ENCODE results near the gene SCAANT1.

Gene SCAANT1

DNA sequence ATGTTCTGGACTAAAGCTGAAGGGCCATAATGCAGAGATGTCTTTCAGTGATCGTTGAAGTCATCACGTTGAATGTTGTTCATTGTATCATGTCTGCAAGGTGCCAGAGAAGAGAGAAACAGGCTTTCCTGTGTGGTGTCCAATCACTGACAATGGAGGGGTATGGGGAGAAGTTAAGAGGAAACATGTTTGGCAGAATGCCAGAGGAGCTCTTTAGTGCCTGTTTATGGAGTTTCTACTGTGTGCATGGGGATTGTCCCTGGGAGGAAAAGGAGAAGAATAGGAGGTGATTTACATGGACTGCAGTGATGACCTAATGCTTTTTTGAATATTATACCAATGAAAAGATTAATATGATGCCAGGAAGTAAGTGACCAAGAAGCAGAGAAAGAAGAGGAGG, 11.7 kb downstream of the SCAANT1 start:
- DNase-seq (ENCODE audit: low spot score) = no peak

DNA sequence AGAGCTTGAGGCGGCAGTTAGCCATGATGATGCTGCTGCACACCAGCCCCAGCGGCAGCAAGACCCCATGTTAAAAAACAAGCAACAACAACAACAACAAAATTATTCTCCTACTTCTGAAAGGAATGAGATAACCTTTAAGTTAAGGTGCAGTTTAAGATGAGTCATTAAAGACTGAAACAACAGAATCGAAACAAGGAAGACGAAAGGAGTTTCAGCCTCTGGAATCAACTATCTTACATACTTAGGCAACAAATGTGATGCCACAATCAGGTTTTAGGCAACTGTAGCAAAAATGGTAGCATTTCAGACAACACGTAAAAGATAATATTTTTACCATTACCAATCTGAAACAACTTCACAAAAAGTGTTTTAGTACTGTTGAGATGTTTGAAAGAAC, 12.2 kb downstream of the SCAANT1 start:
- DNase-seq (ENCODE audit: low spot score) = no peak

DNA sequence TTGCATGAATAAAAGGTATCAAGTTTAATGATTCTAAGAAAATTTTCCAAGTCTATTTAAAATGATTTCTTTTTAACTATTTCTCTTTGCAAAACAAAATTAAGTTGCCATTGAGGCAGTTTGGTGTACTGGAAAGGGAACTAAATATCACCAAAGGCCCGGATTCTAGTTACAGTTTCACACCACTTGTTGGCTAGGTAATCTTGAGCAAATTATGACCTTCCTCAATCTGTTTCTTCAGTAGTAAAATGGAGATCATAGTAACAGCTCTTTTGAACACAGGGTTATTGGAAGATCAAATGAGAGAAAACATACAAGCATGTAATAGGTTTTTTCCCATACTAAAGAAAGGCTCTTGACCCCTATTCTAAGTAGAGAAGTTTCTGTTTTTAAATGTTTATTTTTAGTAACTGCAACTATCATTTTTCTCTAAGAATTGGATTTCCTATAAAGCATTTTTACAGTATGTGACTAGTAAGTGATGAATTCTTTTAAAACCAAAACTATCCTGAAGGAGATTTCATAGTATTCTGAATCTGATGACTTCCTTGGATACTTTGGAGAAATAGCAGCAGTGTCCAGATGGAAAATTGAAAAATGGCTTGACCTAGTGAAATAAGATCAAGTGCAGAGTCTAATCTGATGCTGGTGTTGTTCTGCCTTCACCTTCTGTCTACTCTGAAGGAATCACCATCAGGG, 15.7 kb downstream of the SCAANT1 start:
- no peak for DNase-seq (ENCODE audit: low spot score)

DNA sequence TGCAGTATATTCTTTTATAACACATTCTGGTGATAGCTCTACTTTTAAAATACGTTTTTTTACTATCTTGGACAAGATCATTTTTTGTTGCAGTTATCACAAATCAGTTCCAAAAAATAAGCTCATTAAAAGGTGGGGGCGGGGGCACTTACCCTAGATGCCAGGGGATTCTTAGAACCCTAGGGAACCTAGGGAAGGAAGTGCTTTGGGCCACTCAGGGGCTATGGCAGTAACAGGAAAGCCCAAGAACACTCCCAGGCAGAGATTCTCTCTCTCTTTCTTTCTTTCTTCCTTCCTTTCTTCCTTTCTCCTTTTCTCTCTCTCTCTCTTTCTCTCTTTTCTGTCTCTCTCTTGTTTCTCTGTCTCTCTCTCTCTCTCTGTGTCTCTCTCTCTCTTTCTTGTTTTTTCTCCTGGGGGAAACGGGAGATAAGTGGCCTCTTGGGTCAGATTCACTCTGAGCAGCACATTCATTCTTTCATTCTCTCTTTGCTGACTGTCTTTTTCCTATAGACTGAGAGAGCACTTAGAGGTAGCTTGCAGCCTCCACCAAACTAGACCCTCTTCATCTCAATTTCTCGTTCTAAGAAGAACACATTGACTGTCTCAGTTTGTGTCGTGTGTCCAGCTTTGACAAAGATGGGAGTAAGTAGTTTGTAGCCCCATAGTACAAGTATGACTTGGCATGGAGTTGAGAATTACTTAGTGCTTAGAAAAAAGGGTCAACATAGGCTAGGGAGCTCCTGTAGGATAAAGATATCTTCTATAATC, 16.6 kb downstream of the SCAANT1 start:
- DNase-seq (ENCODE audit: low spot score) = no peak

DNA sequence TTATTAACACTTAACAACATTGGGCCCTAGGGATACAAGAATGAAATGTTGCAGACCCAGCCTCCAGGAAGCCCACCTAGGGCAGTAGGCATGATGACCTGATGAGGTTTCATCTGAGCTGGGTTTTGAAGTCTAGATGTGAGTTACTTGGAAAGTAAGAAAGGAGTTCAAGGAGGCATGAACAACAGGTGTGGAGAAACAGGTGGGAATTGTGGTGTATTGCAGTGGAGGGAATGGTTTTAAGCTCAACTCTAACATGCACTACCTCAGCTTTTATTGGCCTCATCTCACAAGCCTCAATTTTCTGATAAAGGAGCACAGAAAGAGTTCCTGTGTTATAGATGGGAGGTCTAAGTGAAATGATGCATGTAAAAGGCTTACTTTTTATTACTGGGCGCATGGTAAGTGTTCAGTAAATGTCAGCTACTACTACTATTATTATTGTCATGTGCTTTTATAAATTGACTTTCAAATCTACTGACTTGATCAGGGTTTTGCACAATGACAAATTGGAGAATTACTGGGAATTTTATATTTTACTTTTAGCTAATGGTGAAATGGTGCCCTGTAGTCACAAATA, 19.3 kb downstream of the SCAANT1 start:
- no peak for DNase-seq (ENCODE audit: low spot score)

DNA sequence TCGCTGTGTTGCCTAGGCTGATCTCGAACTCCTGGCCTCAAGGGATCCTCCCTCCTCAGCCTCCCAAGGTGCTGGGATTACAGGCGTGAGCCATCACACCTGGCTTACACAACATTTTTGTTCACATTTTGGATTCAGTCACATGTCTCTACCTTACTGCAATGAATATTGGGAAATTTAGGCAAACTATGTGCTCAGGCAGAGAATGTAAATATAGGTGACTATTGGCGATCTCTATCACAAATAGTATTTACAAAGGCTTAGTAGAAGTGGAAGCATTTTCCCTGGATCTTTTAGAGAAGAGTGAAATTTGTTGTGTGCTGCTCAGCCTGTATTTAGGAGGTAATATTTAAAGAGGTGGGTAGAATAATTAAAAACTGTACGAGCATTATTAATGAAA, 20.7 kb downstream of the SCAANT1 start:
- DNase-seq (ENCODE audit: low spot score) = no peak

DNA sequence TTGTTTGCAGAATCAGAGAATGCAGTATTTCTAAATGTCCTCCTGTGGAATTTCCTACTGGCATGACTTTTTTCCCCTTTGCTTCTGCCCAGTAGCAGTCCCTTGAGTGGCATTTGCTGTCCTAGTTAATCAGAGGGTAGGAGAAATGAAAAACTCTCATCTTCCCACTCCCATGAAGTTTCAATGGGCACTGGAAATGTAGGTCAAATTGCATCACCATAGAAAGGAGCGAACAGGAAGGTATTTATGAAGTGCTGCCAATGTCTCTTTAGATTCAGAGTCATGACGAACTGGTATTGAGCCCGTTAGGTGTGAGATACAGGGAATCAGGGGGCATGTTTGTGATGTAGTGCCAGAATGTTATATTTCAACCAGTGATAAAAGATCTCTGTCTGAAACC, 25.3 kb downstream of the SCAANT1 start:
- no peak for DNase-seq (ENCODE audit: low spot score)

DNA sequence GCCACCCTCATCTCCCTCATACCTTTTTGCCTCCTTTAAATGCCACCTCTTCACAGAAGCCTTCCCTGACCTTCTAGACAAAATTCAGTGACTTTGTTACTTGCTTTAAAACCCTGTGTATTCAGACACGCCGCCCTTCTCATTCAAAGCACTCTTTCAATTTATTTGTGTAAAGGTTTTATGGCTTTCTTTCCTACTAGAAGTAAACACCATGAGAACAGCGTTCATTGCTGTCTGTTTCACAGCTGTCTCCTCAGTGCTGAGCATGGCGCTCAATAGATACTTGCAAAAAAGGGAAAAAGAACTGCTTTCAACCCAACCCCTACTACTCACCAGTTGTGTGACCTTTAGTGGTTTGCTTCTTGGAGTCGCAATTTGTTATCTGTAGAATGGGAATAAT, 31.5 kb downstream of the SCAANT1 start:
- DNase-seq (ENCODE audit: low spot score) = no peak

DNA sequence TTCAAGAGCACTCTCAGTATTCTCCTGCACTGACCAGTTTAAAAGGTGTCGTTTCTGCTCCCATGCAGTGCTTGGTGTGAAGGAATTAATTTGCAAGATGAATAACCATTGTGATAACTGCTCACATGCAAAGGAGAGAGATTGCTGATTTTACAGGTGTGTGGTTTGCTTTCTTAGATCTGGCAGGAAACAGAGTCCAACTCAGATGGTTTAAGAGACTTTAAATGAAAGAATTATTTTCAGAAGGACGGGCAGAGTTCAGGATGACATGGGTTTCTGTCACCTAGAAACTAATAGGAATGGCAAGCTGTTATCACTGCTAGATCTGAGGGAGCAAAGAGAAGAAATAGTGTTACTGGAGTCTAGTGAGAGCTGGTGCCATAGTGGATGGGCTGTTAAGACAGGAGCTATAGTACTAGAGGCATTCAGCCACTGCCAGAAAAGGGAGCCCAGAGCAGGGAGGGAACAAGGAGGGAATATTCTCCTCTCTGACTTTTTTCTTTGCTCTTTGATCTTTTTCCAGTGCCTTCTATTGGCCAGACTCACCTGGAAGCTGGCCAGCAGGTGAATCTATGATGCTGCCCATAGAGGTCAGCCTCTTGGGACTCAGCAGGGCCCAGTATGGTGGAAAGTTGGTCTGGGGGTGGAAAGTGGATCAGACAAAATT, 33.7 kb downstream of the SCAANT1 start:
- no peak for DNase-seq (ENCODE audit: low spot score)

DNA sequence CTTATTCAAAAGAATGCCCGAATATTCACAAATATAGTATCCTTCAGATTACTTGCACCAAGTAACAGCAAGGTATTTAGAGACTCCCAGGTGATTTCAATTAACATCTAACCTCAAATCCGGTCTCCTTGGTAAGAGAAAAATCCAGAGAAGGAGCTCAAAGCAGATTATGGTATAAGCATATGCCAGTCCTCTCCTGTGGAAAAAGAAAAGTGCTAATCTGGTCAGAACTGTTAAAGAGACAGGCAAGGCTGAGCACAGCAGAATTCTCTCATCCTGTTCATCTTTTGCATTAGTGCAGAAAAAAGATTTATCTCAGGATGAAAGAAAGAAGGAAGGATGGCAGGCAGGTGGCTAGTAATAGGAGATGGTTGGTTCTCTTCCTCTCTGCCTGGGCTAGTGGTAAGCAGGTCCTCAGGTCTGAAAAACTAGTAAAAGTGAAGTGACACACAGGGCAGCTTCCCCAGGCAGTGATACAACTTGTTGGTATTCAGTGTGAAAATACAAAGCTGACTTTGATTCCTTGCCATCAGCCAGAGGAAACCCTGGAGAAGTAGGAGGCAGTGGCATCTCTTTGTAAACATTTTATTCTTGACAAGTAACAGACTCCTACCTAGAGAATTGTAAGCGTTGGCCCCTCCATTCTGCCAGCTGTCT, 34.3 kb downstream of the SCAANT1 start:
- no peak for DNase-seq (ENCODE audit: low spot score)

DNA sequence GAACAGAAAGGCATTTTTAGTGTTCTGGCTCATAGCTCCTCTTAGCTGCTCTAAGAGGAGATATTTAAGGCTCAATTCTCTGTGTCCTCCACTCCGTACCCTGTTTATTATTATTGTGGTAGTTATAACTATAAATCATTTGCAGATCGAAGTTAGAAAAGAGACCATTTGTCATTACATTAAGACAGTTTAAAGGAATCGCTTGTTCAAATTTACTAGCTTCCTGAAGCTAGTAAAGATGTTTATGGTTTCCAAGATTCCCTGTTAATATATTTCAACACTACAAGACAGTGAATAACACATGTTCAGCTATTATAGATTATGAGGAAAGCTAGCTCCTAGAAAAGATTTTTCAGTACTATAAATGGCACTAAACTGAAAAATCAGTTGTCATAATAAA, 35.9 kb downstream of the SCAANT1 start:
- no peak for DNase-seq (ENCODE audit: low spot score)

DNA sequence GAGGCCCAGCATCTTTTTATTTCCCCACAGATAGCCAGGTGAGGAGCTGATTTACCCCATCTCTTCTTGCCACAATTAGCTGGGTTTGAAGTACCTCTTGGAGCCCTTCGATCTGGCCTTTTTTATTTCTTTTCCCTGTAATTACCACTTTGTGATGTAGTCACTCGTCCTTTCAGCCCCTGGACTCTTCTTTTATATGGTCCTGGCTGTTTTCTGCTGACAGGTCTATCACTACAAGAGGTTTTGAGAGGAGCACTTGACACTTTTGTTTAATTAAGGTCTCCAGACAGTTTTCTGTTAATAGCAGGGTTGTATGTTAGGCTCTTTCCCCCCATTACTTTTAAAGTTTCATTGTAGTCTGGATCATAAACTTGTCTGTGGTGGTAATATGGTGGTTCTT, 36.7 kb downstream of the SCAANT1 start:
- DNase-seq (ENCODE audit: low spot score) = no peak

DNA sequence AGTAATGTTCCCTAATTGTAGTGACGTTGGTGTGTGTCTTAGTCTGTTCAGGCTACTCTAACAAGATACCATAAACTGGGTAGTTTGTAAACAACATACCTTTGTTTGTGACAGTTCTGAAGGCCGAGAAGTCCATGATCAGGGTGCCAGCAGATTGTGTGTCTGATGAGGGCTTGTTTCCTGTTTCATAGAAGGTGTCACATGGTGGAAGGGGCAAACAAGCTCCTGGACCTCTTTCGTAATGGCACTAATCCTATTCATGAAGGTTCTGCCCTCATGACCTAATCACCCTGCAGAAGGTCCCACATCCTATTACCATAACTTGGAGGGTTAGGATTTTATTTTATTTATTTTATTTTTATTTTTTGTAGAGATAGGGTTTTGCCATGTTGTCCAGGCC, 37.4 kb downstream of the SCAANT1 start:
- no peak for DNase-seq (ENCODE audit: low spot score)

DNA sequence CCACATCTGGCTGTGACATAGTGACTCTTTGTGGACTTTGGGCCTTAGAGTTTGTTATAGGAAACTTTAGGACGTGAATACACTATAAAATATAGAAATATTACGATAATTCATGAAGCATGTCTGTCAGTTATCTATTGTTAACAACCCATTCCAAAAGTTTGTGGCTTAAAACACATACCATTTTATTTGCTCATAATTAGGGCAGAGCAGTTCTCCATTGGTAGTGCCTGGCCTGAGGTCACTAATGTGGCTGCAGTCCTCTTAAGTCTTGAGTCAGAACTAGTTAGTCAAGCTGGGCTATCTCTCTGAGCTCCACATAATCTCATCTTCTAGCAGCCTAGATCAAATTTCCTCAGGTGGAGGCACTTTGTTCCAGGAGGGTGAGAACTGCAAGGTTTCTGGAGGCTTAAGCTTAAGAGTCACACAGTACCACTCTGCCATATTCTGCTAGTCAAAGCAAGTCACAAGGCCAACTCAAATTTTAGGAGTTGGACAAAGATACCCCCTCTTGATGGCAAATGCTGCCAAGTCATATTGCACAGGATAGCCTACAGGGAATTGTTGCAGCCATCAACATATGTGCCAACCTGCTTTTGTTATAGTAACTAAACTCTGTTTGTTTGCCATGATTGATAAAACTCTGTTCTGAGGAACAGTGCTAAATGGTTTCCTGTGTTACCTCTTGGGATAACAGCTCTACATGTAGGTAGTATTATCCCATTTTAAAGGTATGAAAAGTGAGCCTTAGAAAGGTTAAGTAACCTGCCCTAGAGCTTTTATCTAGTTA, 39.9 kb downstream of the SCAANT1 start:
- no peak for DNase-seq (ENCODE audit: low spot score)

DNA sequence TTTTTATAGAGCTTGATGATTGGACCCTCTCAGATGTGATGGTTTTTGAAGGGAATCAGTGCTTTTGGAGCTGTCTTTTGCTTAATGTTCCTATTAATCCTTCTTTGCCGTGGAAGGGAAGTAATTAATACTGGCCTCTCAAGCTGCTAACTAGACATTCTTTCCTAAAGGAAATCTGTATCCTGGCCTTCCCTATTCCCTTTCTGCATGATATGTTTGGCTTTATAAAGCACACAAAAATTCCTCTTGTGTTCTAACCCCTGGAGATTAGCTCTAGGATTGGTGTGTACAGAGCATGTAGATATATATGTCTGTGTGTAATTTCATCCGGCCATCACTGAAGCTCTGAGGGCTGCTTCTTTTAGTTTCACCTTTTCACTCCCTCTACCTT, 41.6 kb downstream of the SCAANT1 start:
- DNase-seq (ENCODE audit: low spot score) = no peak

DNA sequence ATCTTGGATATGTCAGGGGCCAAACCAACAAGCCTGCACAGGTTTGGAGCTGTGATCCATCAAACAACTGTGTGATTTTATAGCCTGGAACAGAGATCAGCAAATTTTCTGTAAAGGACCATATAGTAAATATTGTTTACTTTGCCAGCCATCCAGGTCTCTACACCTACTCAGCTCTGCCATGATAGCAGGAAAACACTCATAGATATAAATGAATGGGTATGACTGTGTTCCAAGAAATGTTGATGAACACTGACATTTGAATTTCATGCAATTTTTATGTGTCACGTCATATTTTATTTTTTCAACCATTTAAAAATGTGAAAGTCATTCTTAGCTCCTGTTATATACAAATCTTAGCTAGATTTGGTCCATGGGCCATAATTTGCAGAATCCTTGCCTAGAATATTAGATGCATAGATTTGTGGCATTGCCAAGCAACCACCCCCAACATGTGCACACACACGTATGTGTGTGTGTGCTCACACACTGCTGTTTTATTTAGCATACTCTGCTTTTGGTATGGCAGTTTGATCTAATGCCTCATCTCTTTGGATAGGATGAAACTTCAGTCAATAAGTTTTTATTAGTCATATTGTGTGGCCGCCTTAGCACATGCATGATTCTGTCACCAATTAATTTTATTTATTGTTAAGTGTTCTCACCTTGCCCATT, 42.1 kb downstream of the SCAANT1 start:
- DNase-seq (ENCODE audit: low spot score) = no peak

DNA sequence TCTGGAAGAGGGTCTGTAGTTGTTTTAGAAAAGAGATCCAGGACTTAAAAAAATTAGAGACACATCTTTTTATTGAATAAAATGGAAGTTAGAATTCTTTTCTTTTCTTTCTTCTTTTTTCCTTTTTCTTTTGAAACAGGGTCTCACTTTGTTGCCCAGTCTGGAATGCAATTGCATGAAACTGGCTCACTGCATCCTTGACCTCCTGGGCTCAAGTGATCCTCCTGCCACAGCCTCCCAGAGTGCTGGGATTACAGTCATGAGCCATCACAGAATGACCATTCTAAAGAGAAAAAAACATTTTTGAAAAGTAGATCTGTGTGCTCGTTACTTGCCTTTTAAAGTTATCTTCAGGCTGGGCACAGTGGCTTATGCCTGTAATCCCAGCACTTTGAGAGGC, 45.0 kb downstream of the SCAANT1 start:
- DNase-seq (ENCODE audit: low spot score) = no peak

DNA sequence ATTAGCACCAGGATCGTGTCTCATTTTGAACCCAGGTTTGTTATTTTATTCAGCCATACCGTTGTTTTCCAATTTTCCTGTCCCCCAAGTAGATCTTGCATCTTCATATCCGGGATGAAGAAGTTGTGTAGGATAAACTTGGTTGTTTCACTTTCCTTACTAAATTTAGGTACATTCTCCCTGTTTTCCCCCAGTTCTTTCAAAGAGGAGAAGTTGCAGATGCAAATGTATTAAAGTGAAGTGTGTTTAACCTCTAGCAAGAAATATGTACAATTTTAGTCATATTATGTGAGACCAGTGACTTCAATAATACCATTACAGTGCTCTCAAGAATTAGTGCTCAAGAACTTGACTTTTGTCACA, 47.2 kb downstream of the SCAANT1 start:
- DNase-seq (ENCODE audit: low spot score) = no peak

DNA sequence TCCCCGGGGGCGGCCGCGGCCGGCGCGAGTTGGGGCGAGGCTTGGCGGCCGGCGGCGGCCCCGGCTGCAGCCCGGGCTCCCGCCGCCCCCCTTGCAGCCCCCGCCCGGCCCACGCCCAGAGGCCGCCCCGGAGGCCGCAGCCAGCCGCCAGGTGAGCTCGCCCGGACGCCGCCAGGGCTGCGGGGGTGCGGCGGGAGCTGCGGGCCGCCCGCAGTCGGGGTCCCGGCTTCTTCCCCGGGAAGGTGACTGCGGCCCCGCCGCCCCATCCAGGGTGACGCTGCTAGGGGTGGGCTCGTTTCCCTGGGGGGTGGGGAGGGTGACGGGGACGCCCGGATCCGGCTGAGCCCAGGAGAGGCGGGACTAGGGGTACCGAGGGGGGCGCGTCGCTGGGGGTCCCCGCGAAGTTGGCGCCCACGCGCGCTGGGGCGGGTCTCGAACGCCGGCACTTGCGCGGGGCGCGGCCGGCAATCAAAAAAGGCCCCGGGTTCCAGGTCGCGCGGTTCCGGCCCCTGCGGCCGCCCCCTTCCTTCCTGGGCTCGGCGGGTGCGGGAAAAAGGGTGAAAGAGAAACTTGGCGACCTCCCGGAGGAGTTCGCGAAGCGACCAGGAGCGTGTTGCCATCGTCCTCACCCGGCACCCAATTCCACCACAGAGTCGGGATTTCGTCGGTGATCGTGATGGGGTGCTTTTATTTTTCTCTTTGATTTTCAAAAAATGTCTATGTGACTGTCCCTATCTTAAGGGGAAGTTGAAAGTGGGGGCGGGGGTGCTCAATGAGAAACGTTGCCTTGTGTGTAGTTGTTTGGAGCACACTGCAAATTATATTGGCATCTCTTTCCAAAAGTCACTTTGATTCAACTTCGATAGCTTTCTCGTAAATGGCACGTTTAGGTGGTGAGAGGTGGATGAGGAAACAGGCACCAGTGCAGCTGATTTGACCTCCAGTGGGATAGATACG, 47.9 kb downstream of the SCAANT1 start:
- DNase-seq (ENCODE audit: low spot score) = peak; percentile 34

Data from CD4-positive, alpha-beta T cell treated with Interleukin-2 at 100 ng/mL for 4 hours (primary cell).